Gastroesophageal sphincter (tissue), 3 donors: ENCODE data around the gene SLC8A1.

Source experiments
- CTCF ChIP-seq, 4 experiments: fragments of 200-600 bp in 2 of 4; fragments of 450-650 bp in 2 of 4; sonication (generic) in 1 of 4; IDR thresholded peaks; one replicate each; pipeline ENCODE4 v1.5.1; 2017 to 2019; ENCODE audit warnings: antibody characterized with exemption in 4 of 4, mild to moderate bottlenecking in 2 of 4, moderate library complexity in 2 of 4
- POLR2A ChIP-seq, 2 donors: fragments of 450-650 bp; IDR thresholded peaks; one replicate each; pipeline ENCODE4 v1.6.1; 2017; ENCODE audit warnings: antibody characterized with exemption in 2 of 2, mild to moderate bottlenecking in 2 of 2, moderate library complexity in 1 of 2
- POLR2AphosphoS5 ChIP-seq: sonication (generic); formaldehyde crosslinking; IDR thresholded peaks from one replicate; pipeline ENCODE4 v1.6.1; 2017; ENCODE audit warnings: antibody characterized with exemption

GRCh38 chr2:40318921-40319320 is 133.0 kb downstream of the SLC8A1 start:
- TF ChIP-seq CTCF (IDR thresholded peaks at IDR 0.05) (no peak), POLR2AphosphoS5 (no peak), POLR2A (IDR thresholded peaks at IDR 0.05) (no peak)
